Mononuclear cell (primary cell): ENCODE measurements around the gene LILRB2. TPM values are rescaled to one million over a fixed set of nuclear protein-coding genes. Genes with fewer than 3 reads are reported as not detected.
"Not testable (repeated sequence)": the region's sequence is repeated elsewhere in the genome, so short reads cannot be mapped to it uniquely, and the experiment has no call there.

Experiments used
- H3K27me3 ChIP-seq: 2 replicates; pipeline ENCODE4 v1.6.0; 2011; ENCODE audit warnings: low read length, control low read depth; ENCODE audit not compliant: insufficient read depth
- H3K4me1 ChIP-seq: 2 replicates; pipeline ENCODE4 v1.5.1; 2011; ENCODE audit warnings: mild to moderate bottlenecking, low read length, control low read depth; ENCODE audit not compliant: insufficient read depth
- H3K4me3 ChIP-seq: 2 replicates; pipeline ENCODE4 v1.5.1; 2011; ENCODE audit warnings: mild to moderate bottlenecking, low read length, moderate library complexity
- H3K9me3 ChIP-seq: 2 replicates; pipeline ENCODE4 v1.5.1; 2011; ENCODE audit warnings: low read depth, mild to moderate bottlenecking, control low read depth, low read length
- total RNA-seq: library from RNA; depleted of rRNA; stranded (reverse); fragments of >200 nt; gene quantifications from one replicate; pipeline ENCODE4 v1.2.3, GENCODE V29; 2012

The LILRB2 gene
- total RNA-seq, 1 donor = 27.3 TPM

DNA sequence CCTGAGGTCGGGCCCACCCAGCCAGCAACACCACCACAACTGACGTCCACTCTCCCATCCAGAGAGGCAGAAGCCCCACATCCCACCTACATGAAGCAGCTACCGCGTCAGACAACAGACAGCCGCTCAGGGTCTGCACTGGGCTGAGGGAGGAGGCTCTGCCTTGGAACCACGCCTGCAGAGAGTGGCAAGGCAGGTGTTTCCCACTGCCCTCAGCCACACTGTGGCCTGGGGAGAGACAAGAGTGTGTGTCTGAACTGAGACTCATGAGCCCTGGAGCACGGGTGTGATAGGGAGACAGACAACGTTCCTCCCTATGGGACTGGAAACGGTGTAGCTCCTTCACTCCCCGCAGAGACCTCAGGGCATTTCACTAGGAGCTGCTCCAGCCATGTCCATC lies 5.4 kb upstream of the LILRB2 start:
- not testable (repeated sequence) for H3K9me3 ChIP-seq, H3K27me3 ChIP-seq, H3K4me3 ChIP-seq
- peaks cover 70% of the 10 kb centered on the region for H3K4me1 ChIP-seq

DNA sequence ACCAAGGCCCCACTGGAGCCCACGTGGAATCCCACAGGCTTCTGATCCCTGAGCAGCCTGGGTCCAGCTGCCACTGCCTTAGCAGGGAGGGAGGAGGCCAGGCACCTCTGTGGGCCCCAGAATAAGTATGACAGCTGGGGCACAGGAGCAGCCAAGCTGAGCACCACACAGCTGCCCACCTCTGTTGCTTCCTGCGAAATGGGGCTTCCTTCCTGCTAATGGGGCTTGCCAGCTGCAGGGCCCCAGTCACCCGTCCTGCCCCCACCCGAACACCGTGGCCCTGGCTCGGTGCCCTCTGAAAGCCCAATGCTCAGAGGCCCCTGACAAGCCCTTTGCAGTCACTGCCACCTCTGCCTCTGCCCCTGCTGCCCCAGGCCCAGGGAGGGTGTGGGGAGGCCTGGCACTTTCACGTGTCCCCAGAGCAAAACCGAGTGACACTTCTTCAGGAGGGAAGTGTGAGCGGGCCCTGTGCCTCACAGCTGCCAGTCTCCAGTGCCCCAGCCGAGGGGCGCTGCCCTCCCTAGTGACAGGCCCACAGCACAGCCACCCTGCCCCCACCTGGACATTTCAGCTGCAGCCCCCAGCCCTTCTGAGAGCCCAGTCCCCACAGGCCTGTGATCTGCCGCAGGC lies 4.6 kb upstream of the LILRB2 start:
- not testable (repeated sequence) for H3K27me3 ChIP-seq, H3K9me3 ChIP-seq, H3K4me3 ChIP-seq
- H3K4me1 ChIP-seq = peaks cover 77% of the 10 kb centered on the region

DNA sequence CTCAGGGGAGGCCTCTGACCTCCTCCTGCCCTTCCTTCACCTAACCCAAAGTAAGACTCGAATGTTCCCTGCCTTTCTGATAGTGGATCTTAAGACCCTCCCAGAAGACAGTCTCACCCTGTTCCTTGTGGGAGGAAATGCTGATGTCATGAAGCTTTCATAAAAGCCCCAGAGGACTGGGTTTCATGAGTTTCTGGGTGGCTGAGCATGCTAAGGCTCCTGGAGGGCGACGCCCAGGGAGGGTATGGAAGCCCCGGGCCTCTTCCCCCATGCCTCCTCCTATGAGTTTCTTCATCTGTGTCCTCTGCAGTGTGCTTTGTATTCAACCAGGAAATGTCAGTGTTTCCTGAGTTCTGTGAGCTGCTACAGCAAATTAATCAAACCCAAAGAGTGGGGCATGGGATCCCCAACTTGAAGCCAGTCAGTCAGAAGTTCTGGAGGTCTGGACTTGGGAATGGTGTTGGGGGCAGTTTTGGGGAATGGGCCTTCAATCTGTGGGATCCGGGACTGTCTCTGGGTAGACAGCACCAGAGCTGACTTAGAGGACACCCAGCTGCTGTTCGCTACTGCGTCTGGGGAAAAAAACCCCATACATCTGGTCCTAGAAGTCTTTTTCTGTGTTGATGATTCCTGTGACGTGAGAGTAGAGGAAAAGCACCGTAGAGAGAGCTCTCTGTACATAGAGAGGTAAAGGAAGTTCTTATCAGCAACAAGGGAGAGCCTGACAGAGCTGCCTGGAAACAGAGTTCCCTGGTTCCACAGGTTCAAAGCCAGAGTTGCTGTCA lies 2.0 kb upstream of the LILRB2 start:
- H3K4me3 ChIP-seq = no peak overlapping the region
- no peaks in the 10 kb centered on the region for H3K9me3 ChIP-seq
- H3K4me1 ChIP-seq = peaks cover 77% of the 10 kb centered on the region
- no peaks in the 10 kb centered on the region for H3K27me3 ChIP-seq

DNA sequence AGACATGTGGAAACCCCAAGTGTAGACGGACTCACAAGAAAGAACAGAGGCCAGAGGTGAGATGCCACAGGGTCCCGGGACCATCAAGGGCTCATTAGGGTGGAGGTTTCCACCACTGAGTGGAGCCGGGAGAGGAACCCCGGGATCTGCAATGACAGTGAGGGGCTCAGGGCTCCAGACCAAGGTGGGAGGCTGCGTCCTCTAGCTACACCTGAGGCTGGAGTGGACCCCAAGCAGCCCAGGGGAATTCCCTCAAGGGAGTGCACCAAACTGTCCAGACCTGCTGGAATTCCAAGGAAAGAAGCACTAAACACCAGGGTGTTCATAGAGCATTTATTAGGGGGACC lies 792 bp upstream of the LILRB2 start:
- peaks cover 75% of the 10 kb centered on the region for H3K4me1 ChIP-seq
- not testable (repeated sequence) for H3K4me3 ChIP-seq, H3K27me3 ChIP-seq, H3K9me3 ChIP-seq

DNA sequence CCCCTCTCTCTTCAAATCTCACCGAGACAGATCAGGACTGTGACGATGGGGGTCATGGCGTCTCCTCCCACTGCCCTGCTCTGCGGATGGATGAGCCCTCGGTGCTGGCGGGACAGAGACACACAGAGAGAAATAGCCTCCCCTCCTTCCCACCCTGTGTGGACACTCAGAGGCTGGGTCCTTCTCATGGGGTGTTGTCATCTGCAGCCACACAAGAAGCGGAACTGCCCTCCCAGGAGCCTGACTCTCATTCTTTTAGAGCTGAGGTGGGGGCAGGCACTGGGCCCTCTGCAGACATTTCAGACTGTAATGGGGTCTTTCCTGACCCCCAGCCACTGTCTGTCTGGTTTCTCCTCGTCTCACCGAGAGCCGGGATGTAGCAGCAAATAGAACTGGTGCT lies 469 bp downstream of the LILRB2 start:
- H3K4me1 ChIP-seq = peaks cover 63% of the 10 kb centered on the region
- H3K27me3 ChIP-seq = not testable (repeated sequence)

DNA sequence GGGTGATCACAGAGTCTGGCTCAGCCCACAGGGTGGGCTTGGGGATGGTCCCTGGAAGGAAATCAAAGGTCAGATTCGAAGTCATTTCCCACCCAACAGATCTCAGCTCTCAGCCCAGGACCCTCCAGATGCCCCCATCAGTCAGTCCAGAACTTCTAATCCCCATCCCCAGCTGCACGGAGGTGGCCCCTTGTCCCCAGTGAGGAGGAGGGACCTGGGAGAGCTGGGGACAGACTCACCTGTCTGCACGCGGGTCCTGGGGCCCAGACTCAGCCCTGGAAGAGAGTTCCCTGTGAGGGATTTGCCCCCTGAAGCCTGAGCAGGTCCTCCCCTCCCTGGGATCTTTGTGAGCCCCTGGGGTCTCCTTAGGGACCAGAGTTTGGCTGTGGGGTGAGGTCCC lies 885 bp downstream of the LILRB2 start:
- H3K9me3 ChIP-seq, H3K27me3 ChIP-seq: not testable (repeated sequence)
- Histone ChIP-seq H3K4me3 (peak overlapping the region; percentile 55), H3K4me1 (peaks cover 59% of the 10 kb centered on the region)

More for the DNA sequence above, 469 bp downstream of the LILRB2 start:
- H3K4me3 ChIP-seq = peak overlapping the region; percentile 55
- not testable (repeated sequence) for H3K9me3 ChIP-seq

DNA sequence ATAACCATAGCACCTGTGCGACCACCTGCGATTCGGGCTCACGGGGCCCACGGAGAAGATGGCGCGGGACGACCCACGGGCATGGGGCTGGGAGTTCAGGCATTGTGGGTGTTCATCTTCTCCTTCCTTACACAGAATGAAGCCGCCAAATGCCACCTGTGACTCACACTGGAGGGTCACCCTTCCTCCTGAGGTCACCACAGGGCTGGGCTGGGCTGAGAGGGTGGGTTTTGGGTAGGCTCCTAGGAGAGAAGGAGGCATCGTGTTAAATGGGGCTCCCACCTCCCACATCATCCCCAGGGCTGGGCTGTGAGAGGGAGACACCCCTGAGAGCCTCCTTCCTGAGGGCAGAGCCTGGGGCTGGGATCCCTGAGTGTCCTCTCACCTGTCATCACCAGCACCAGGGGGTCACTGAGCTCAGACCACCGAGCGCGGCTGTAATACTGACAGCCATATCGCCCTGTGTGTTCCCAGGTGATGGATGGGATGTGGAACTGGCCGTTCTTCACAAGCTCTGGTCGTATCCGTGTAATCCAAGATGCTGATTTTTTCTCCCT lies 1.4 kb downstream of the LILRB2 start:
- Histone ChIP-seq H3K4me3 (peak overlapping the region; percentile 55), H3K9me3 (no peaks in the 10 kb centered on the region), H3K27me3 (no peaks in the 10 kb centered on the region), H3K4me1 (peaks cover 56% of the 10 kb centered on the region)

DNA sequence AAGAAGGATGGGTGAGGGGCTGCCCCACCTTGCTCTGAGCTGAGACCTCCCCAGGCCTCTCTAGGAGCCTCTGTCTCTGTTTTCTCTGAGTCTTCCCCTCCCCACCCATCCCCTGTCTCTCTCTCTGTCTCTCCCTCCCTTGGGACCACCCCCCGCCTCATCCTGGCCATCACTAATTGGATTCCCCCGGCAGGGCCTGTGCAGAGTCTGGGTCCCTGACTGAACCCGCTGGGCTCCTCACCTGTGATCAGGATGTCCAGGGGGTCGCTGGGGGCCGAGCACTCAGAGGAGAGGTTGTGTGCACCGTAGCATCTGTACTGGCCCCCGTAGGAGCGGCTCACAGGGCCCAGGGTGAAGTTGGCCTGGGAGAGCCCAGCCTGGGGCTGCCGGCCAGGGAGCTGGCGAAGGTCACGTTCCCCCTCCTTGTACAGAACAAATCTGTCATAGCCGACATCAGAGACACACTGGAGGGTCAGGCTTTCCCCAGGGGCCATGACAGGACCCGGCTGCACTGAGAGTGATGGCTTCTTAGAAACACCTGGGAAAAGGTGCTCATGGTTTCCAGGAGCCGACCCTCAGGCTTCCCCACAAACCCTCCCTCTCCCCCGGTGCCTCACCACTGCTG lies 2.2 kb downstream of the LILRB2 start:
- not testable (repeated sequence) for H3K27me3 ChIP-seq, H3K9me3 ChIP-seq
- Histone ChIP-seq H3K4me1 (peaks cover 56% of the 10 kb centered on the region), H3K4me3 (peak overlapping the region; percentile 55)

DNA sequence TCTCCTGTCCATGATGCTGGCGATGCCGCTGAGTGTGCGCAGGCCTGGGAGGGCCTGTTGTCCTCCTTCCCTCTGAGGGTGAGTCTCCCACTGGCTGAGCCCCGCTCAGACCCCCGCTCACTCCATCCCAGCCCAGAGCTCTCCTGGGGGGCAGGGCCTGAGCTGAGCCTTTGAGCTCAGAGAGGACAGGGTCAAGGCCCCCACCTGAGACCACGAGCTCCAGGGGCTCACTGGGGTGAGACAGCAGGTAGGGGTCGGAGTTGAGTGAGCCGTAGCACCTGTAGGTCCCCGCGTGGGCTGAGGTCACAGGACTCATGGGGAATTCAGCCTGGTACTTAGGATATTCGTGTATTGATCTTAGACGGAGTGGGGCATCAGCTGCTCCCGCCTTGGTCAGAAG lies 2.9 kb downstream of the LILRB2 start:
- H3K4me3 ChIP-seq, H3K27me3 ChIP-seq, H3K9me3 ChIP-seq: not testable (repeated sequence)
- peaks cover 55% of the 10 kb centered on the region for H3K4me1 ChIP-seq

DNA sequence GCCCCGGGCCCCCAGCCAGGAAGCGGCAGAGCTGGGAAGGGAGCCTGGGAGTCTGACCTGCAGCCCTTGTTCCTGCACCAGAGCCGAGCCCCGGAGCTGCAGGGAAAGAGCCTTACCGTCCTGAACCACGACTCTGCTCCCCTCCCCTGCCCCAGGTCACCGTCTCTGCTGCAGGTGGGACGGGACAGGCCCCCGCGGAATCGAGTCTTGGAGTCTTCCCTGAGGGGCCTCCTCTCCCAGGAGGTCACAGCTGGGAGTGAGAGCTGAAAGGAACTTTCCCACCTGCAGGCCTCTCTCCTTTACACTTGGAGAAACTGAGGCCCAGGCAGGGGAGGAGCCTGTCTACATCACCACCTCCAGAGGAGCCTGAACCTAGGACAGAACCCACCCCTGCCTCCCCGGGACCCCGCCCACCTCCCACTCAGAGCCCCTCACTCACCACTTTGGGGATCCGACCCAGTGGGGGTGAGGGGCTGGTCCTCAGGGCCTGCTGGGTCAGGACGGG lies 3.7 kb downstream of the LILRB2 start:
- not testable (repeated sequence) for H3K9me3 ChIP-seq, H3K27me3 ChIP-seq, H3K4me3 ChIP-seq
- peaks cover 55% of the 10 kb centered on the region for H3K4me1 ChIP-seq

DNA sequence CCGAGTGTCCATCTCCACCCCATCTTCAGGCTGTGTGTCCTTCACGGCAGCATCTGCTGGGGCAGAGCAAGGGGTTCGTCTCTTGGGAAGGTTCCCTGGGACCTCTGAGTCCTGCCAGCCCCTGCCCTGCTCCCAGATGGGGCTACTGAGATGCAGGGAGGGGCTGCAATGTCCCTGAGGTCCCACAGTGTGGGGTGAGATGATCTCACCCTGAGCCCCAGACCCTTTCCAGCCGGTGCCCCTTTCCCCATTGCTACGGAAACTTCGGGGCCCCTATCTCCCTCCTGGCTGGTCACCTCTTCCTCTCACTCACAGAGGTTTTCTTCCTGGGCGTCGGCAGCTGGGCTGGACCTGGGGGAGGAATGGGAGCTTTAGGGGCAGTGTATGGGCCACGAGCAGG lies 5.0 kb downstream of the LILRB2 start:
- Histone ChIP-seq H3K27me3 (no peaks in the 10 kb centered on the region), H3K4me3 (no peak overlapping the region), H3K4me1 (peaks cover 55% of the 10 kb centered on the region), H3K9me3 (no peaks in the 10 kb centered on the region)

DNA sequence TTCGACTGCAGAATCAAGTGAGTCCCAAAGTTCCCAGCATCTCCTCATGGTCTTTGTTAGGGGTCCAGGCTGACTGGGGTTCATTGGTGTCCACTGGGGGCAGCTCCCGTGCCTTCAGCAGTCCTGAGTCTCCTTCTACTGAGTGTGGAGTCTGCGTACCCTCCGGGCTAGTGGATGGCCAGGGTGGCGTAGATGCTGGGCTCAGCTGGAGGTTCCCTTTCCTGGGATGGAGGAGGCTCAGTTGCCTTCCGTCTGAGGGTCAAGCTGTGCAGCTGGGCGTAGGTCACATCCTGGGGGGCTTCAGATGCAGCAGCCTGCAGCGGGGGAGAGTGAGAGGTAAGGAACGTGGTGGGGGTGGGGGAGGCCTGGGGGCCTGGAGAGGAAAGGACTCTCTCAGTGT lies 6.4 kb downstream of the LILRB2 start:
- not testable (repeated sequence) for H3K27me3 ChIP-seq, H3K4me3 ChIP-seq, H3K9me3 ChIP-seq
- H3K4me1 ChIP-seq = peaks cover 56% of the 10 kb centered on the region

DNA sequence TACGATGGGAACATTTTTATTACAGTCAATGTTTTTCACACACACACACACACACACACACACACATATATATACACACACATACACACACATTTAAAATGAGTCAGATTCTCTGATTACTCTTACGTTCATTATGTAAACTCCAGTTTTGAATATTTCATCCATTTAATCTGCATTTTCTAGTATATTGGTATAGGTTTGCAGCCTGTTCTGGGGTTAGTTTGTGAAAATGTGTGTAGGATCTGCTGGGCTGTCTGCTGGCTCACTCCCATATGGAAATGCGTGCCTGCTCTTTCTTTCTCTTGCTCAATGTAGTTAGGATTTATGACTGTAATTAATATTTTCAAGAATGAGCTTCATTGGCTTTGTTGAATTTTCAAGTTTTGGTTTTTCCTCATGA lies 7.1 kb downstream of the LILRB2 start:
- Histone ChIP-seq H3K4me3 (no peak overlapping the region), H3K4me1 (peaks cover 55% of the 10 kb centered on the region), H3K27me3 (no peaks in the 10 kb centered on the region), H3K9me3 (no peaks in the 10 kb centered on the region)

DNA sequence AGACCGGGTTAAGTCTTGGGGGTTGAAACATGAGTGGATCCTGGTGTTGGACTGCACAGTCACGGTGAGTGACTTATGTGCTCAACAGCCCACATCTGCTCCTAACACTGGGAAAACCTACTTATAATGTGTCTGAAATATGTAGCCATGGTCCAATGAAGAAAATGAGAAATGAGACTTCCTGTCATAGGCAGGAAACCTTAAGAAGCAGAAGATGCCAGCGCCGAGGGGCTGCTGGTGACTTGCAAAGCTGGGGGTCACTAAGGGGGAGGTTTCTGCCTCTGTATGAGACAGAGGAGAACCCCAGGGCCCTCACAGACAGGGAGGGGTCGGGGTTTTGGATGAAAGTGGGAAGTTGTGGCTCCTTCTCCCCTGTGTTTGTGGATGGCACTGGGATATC lies 8.7 kb downstream of the LILRB2 start:
- H3K27me3 ChIP-seq, H3K9me3 ChIP-seq, H3K4me3 ChIP-seq: not testable (repeated sequence)
- peaks cover 53% of the 10 kb centered on the region for H3K4me1 ChIP-seq

DNA sequence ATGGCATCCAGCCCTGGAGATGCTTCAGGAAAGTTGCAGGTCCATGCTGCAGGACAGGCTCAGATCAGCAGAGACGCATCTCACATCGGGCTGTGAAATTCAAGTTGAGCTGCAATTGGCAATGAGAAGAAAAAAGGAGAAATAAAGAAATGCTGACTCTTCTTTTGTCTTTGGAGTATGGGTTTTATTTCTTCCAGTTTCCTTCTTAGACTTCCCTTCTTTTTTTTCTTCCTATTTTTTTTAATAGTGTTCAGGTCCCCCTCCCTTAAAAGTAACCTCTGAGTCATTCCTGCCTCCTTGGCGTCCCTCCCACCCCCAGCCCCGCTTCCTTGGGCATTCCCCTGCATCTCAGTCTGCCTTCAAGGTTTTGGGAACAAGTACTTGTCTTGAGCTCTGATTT lies 9.3 kb downstream of the LILRB2 start:
- H3K4me3 ChIP-seq, H3K27me3 ChIP-seq, H3K9me3 ChIP-seq: not testable (repeated sequence)
- peaks cover 54% of the 10 kb centered on the region for H3K4me1 ChIP-seq
